Stimulated activated naive CD4-positive, alpha-beta T cell (primary cell): ENCODE data around the gene GNAT2.
"Not testable (repeated sequence)": the region's sequence is repeated elsewhere in the genome, so short reads cannot be mapped to it uniquely, and the experiment has no call there.

Experiments used
- DNase-seq, 6 experiments: peaks; one replicate each; lab custom pipeline; 2025; lab: John Stamatoyannopoulos, UW

GNAT2 gene

GRCh38 chr1:109619576-109620400 is at the start of gene GNAT2, which contains the start of gene AMPD2:
Gene GNAT2 (minus strand): TSS chr1:109619616. CDS start chr1:109612870, 6,746 bp downstream.
Gene AMPD2 (plus strand): TSS chr1:109619837. CDS start chr1:109621176, 1,339 bp downstream.
- peak; percentile 34 to 65 (median 59) for DNase-seq

- no peak for DNase-seq
These were observed 48.8 kb upstream of the GNAT2 start for GRCh38 chr1:109668123-109668775.

- peak; percentile 68 to 88 (median 81) for DNase-seq
These were observed 48.2 kb upstream of the GNAT2 start, which contains the start of gene GSTM2 for GRCh38 chr1:109667452-109668122. Gene GSTM2 (plus strand): TSS chr1:109668057. CDS start chr1:109668116, 59 bp downstream.

- no peak for DNase-seq
These were observed 45.3 kb upstream of the GNAT2 start for GRCh38 chr1:109664671-109665070.

- DNase-seq, result no peak
These were observed 42.0 kb upstream of the GNAT2 start for GRCh38 chr1:109661391-109661790.

GRCh38 chr1:109660691-109661026 is 41.2 kb upstream of the GNAT2 start:
- DNase-seq, result not testable (repeated sequence)

- DNase-seq, result no peak
These were observed 40.7 kb upstream of the GNAT2 start for GRCh38 chr1:109659997-109660690.

GRCh38 chr1:109659145-109659544 is 39.7 kb upstream of the GNAT2 start:
- no peak for DNase-seq

GRCh38 chr1:109658533-109659042 is 39.2 kb upstream of the GNAT2 start:
- no peak for DNase-seq

GRCh38 chr1:109657970-109658369 is 38.6 kb upstream of the GNAT2 start:
- DNase-seq, result no peak

- no peak for DNase-seq
These were observed 38.0 kb upstream of the GNAT2 start for GRCh38 chr1:109657395-109657794.

- DNase-seq, result peak; percentile 19 to 59 (median 38)
These were observed 36.5 kb upstream of the GNAT2 start, which contains the start of gene GSTM4 for GRCh38 chr1:109655615-109656519. Gene GSTM4 (plus strand): TSS chr1:109656099. CDS start chr1:109656390, 291 bp downstream.

- no peak for DNase-seq
These were observed 35.1 kb upstream of the GNAT2 start for GRCh38 chr1:109654519-109654918.

GRCh38 chr1:109653306-109653705 is 33.9 kb upstream of the GNAT2 start:
- no peak for DNase-seq

GRCh38 chr1:109652402-109652801 is 33.0 kb upstream of the GNAT2 start:
- DNase-seq, result no peak

GRCh38 chr1:109650609-109651008 is 31.2 kb upstream of the GNAT2 start:
- DNase-seq, result no peak

GRCh38 chr1:109649491-109649914 is 30.1 kb upstream of the GNAT2 start:
- no peak for DNase-seq

- no peak for DNase-seq
These were observed 25.3 kb upstream of the GNAT2 start for GRCh38 chr1:109644670-109645069.

- DNase-seq, result peak; percentile 62 to 86 (median 79)
These were observed 24.2 kb upstream of the GNAT2 start for GRCh38 chr1:109643385-109644230.

- no peak for DNase-seq
These were observed 23.2 kb upstream of the GNAT2 start for GRCh38 chr1:109642626-109643025.
